Brain pericyte (primary cell): Measurements from ENCODE around the gene CHST15.
"Not testable (repeated sequence)": the region's sequence is repeated elsewhere in the genome, so short reads cannot be mapped to it uniquely, and the experiment has no call there.

Experiments used
- DNase-seq: peaks from one replicate; pipeline ENCODE4 v3.0.0-alpha.2; 2012; ENCODE audit warnings: low read depth, low spot score

Gene CHST15

GRCh38 chr10:124124123-124124768, 30.8 kb upstream of the CHST15 start:
- DNase-seq = no peak

DNA sequence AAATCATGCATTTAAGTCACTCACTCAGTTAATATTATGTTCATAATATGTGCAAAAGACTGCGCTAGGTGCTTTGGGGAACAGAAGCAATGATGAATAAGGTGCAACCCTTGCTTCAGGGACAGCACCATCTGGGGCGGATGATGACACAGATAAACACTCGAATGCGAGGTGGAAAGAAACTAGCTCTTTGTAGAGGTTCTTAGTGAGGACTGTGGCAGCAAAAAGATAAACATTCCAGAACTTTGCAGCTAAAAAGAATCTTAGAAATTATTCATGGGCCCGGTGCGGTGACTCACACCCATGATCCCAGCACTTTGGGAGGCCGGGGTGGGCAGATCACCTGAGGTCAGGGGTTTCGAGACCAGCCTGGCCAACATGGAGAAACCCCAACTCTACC, 29.8 kb upstream of the CHST15 start:
- DNase-seq = no peak

DNA sequence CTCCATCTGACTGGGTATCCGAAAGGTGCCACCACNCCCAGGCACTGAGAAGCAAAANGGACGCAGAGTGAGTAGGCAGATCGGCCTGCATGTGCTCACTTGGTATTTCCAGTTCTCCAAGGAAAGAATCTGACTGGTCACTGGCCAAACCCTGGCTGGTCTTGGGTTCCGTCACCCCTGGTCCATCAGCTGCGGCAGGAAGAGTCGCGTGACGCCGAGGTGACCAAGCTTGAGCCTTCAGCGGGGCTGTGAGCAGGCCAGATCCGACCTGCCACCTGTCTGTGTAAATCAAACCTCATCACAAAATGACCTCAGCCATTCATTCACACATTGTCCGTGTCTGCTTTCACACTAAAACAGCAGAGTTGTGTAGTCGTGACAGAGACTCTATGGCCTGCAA, 28.8 kb upstream of the CHST15 start:
- no peak for DNase-seq

DNA sequence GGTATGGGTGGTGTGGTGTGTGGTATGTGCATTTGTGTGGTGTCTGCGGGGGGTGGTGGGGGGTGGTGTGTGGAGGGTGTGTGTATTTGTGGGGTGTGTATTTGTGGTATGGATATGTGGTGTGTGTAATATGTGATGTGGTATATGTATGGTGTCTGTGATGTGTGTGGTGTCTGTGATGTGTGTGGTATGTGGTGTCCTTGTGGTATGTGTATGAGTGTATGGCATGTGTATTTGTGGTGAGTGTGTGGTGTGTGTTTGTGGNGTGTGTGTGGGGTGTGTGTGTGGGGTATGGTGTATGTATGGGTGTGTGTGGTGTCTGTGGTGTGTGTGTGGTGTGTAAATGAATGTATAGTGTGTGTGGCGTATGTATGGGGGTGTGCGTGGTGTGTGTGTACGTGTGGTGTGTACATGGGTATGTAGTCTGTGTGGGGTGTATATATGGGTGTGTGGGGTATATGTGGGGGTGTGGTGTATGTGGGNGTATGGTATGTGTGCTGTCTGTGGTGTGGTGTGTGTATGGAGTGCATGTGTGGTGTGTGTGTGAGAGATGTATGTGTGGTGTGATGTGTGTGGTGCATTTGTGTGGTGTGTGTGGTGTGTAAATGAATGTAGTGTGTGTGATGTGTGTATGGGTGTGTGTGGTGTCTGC, 27.1 kb upstream of the CHST15 start:
- no peak for DNase-seq

DNA sequence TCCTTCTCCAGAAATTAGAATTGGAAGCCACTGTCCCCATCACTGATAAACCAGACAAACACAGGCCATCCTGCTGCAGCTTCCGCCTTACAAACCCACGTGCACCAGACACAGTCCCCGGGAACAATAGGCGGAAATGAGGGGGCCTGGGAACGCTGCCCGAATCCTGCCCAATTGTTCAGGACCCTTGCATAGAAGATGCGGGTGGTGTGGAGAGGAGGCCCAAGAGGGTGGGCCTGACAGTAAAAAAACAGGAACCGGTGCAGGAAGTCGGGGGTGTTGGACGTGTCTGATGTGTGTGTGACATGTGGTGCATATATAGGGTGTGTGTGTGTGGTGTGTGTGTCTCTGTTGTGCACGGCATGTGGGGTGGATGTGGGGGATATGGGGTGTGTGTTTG, 26.5 kb upstream of the CHST15 start:
- DNase-seq = no peak

- no peak for DNase-seq
Measured at GRCh38 chr10:124119216-124119615, 25.8 kb upstream of the CHST15 start.

DNA sequence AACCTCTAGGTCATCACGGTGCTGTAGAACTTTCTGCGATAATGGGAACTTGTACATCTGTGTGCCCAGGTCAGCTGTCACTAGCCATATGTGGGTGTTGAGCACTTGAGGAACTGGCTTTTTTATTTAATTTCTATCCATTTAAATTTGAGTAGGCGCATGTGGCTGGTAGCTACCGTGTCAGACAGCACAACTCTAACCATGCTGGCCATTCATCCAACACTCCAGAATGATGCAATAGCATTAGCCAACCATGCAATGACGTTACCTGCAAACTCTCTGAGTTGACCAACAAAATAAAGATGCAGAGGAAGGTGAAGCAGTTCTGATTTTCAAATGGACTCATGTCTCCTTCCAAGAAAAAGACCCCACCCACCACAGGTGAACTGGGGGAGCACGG, 24.4 kb upstream of the CHST15 start:
- DNase-seq = no peak

- DNase-seq = no peak
Measured at GRCh38 chr10:124117511-124117785, 24.1 kb upstream of the CHST15 start.

DNA sequence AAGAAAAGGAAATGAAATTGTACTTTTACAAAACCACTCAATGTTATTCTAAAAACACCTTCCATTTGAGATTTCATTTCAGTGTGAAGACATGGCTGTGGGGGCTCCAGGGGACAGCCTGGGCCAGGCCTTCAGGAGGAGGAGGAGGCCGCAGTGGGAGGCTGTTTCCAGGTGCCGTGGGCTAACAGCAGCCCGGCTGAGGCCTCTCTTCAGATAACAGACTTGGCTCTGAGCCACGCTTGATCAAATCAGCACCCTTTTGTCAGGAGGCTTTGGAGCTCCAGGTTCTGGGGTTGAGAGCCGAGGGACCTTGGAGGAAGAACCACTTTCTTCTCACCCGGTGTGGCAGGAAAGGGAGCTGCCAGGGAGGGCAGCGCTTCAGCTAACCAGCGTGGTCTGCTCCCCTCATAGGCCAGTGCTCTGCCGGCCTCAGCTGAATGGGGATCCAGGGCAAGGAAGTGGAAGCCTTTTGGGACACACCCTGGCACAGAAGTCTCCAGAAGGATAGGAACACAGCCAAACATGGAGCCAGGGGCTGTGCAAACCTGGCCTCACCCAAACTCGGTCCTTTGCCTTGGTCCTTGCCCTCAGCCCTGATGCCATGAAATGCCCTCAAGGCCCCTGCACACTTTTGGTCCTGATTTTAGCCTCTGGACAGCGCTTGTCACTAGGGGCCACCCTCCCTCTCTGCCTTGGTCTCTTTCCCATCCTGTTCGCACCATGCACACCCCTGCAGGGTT, 23.5 kb upstream of the CHST15 start:
- DNase-seq = no peak

DNA sequence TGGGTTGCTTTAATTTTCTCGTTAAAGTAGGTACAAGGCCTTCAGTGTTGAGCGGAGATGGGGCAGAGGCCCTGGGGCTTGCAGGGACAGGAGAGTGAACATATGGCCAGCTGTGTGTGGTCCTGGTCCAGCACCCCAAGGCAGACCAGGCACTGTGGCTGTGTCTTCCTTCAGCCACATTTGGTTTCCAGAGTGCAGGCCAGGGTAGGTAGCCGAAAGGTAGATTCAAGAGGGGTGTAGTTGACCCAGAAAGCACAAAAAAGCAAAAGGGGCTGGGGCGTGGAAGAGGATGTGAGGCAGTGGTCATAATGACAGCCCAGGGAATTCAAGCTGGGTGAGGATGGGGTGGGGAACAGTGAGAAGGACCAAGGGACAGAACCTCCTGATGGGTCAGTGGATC, 21.3 kb upstream of the CHST15 start:
- DNase-seq = no peak

DNA sequence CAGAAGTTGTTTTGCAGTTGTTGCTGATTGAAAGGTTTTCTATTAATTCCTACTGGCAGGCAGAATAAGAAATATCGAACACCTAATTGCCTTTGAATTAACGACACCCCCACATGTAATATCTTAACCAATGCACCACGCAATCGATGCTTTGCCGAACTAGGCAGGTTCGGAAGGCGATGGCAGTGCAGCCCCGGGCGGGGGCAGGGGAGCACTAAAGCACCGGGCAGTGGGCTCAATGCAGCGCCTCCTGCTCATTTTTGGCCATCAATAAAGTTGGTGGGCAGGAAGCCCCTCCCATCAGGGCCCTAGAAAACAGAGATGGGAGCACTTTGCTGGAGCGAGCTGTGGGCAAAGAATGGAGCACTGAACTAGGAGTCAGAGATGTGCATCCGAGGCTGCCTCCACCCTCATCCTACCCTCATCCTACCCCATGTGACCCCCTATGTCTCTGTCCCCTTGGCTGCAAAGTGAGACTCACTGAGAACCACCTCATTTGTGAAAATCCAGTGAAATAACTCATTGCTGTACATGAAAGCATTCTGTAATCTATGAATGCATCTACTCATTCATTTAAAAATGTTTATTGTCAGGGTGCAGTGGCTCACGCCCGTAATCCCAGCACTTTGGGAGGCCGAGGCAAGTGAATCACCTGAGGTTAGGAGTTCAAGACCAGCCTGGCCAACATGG, 19.6 kb upstream of the CHST15 start:
- no peak for DNase-seq

- no peak for DNase-seq
Measured at GRCh38 chr10:124110882-124111281, 17.5 kb upstream of the CHST15 start.

DNA sequence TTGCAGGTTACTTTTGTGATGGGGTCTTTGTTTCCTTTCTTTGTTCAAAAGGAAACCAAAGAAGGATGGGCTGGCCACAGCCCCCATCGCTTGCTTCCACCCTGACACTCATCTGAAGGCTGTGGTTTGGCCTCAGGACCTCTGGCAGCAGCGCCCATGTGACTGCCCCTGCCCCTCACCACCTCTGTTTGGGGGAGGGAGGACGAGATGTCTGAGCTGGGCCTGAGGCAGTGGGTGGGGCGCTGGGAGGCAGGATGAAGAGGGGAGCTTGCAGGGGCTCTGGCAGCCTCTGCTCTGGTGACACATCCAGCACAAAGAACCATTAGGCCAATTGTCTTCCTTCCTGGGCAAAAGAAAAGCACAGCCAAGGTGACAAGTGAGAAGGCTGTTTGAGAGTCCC, 15.9 kb upstream of the CHST15 start:
- DNase-seq = no peak

DNA sequence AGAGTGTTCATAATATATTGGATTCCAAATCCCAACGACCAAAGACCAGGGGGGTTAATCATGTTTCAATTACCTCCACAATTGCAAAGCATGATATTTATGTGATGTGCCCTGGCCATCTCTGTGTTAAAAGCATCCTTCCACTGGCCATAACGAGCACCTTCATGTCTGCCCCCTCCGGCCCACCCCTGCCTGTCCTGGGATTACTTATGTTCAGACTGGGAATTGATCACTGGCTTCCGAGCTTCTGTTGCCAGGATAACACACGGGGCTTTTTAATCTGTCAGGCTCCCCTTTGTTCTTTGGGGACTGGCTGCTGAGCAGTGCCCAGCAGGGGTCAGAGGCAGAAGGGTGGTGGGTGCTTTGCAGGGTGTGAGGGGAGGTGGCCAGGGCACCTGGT, 13.7 kb upstream of the CHST15 start:
- DNase-seq = no peak

- no peak for DNase-seq
Measured at GRCh38 chr10:124106241-124106879, 13.0 kb upstream of the CHST15 start.

GRCh38 chr10:124105594-124105993, 12.2 kb upstream of the CHST15 start:
- no peak for DNase-seq

GRCh38 chr10:124105045-124105444, 11.6 kb upstream of the CHST15 start:
- no peak for DNase-seq

GRCh38 chr10:124104011-124104627, 10.7 kb upstream of the CHST15 start:
- no peak for DNase-seq

DNA sequence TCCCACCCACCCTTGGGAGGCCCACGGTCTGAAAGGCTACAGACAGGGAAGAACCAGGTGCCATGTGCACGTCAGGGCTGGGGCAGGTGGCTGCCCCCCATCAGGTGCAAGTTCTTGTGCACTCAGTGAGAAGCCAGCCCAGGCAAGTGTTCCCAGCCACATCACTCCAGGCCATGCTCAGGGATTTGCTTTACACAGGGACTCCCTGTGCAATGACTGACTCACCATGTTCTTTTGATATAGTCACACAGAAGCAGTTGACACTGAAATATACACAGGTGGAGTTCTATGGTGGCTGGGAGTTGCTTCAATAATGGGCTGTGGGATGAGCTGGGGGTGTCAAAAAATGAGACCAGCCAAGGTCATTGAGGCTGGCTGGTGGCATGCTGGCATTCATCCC, 8.0 kb upstream of the CHST15 start:
- DNase-seq = no peak

GRCh38 chr10:124100651-124101050, 7.3 kb upstream of the CHST15 start:
- DNase-seq = not testable (repeated sequence)

- no peak for DNase-seq
Measured at GRCh38 chr10:124100124-124100523, 6.7 kb upstream of the CHST15 start.

- no peak for DNase-seq
Measured at GRCh38 chr10:124099604-124100003, 6.2 kb upstream of the CHST15 start.
